Measurements from ENCODE around the gene ATXN7. TPM values are rescaled to one million over a fixed set of nuclear protein-coding genes. Genes with fewer than 3 reads are reported as not detected.

Gene ATXN7
- total RNA-seq, 4 donors from 2014 or later: 20.9 to 28.2 (median 22.6) TPM

DNA sequence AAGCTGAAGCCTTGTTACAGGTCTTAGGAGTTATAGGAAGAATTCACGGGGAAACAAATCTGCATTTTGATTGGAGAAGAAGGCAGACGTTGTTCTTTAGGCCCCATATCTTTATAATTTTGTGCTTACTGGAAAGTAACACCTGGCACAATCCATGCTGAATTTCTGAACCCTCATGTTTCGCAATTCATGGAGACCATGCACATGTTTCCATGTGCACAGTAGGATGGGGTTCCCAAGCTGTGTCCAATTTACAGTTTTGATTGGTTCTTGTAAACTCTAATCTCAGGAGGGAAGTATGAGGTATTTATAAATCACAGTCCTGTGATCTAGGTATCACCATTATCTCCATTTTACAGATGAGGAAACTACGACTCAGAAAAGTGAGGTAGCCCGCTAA is 56.3 kb downstream of the ATXN7 start:
- 95% methylated on average over 5 of the region's 5 CpGs for WGBS

DNA sequence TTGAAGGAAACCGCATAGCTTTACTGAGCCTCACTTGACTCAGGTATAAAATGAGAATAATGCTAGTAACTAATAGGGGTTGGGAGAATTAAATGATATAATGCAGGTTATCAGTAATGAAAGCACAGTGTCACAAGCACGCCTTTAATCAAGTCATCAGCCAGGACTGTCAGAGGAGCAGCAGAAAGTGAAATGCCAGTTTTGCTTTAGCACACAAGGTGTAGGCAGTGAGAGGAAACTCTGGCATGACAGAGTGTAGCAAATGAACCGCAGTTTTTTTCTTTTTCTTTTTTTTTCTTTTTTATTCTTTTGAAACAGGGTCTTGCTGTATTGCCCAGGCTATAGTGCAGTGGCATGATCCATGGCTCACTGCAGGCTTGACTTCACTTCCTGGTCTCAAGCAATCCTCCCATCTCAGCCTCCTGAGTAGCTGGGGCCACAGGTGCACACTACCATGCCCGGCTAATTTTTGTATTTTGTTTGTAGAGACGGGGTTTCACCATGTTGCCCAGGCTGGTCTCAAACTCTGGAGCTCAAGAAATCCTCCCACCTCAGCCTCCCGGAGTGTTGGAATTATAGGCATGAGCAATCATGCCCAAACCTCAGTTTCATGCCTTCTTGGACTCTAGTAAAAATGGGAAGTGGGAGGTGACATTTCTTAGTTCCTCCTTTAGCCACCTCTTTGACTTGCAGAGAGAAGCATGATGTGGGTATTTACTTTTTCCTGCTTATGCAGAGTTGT is 58.2 kb downstream of the ATXN7 start:
- no peak overlapping the region for H3K27ac ChIP-seq (replicated peaks in 1 of 4)
- H3K27me3 ChIP-seq: no peaks in the 10 kb centered on the region
- intact Hi-C loops (cut with DNase I): loop anchor here (5.0 kb wide), 1 partner anchor 35 kb away; no protein-coding TSS in a partner anchor
- no peak for DNase-seq (ENCODE audit: extremely low spot score)
- no peak overlapping the region for H3K4me3 ChIP-seq
- no peaks in the 10 kb centered on the region for H3K9me3 ChIP-seq
- TF ChIP-seq POLR2AphosphoS5 (IDR thresholded peaks at IDR 0.05) (no peak), POLR2A (IDR thresholded peaks at IDR 0.05; ENCODE audit: low read depth) (no peak), EP300 (IDR thresholded peaks at IDR 0.05) (no peak)
- TF ChIP-seq, protein P1, sequence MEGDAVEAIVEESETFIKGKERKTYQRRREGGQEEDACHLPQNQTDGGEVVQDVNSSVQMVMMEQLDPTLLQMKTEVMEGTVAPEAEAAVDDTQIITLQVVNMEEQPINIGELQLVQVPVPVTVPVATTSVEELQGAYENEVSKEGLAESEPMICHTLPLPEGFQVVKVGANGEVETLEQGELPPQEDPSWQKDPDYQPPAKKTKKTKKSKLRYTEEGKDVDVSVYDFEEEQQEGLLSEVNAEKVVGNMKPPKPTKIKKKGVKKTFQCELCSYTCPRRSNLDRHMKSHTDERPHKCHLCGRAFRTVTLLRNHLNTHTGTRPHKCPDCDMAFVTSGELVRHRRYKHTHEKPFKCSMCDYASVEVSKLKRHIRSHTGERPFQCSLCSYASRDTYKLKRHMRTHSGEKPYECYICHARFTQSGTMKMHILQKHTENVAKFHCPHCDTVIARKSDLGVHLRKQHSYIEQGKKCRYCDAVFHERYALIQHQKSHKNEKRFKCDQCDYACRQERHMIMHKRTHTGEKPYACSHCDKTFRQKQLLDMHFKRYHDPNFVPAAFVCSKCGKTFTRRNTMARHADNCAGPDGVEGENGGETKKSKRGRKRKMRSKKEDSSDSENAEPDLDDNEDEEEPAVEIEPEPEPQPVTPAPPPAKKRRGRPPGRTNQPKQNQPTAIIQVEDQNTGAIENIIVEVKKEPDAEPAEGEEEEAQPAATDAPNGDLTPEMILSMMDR (IDR thresholded peaks at IDR 0.05): no peak
- peaks cover 0 to 58% (median 31%) of the 10 kb centered on the region in 4 donors for H3K36me3 ChIP-seq
- peaks cover 0 to 40% (median 21%) of the 10 kb centered on the region in 4 donors for H3K4me1 ChIP-seq
- 84% methylated on average over 6 of the region's 6 CpGs for WGBS

More for the DNA sequence above, 56.3 kb downstream of the ATXN7 start:
- TF ChIP-seq, protein P1 (IDR thresholded peaks at IDR 0.05): no peak
- TF ChIP-seq POLR2A (IDR thresholded peaks at IDR 0.05; ENCODE audit: low read depth): no peak
- no peak for TF ChIP-seq EP300 (IDR thresholded peaks at IDR 0.05)
- no peak for TF ChIP-seq POLR2AphosphoS5 (IDR thresholded peaks at IDR 0.05)
- no peaks in the 10 kb centered on the region for H3K27me3 ChIP-seq
- H3K36me3 ChIP-seq: peaks cover 0 to 59% (median 25%) of the 10 kb centered on the region in 4 donors
- H3K4me3 ChIP-seq: no peak overlapping the region
- peaks cover 0 to 43% (median 28%) of the 10 kb centered on the region in 4 donors for H3K4me1 ChIP-seq
- no peak overlapping the region for H3K27ac ChIP-seq (replicated peaks in 1 of 4)
- DNase-seq (ENCODE audit: extremely low spot score): no peak
- intact Hi-C loops (cut with DNase I): loop anchor here (5.0 kb wide), 1 partner anchor 37 kb away; no protein-coding TSS in a partner anchor
- H3K9me3 ChIP-seq: no peaks in the 10 kb centered on the region

DNA sequence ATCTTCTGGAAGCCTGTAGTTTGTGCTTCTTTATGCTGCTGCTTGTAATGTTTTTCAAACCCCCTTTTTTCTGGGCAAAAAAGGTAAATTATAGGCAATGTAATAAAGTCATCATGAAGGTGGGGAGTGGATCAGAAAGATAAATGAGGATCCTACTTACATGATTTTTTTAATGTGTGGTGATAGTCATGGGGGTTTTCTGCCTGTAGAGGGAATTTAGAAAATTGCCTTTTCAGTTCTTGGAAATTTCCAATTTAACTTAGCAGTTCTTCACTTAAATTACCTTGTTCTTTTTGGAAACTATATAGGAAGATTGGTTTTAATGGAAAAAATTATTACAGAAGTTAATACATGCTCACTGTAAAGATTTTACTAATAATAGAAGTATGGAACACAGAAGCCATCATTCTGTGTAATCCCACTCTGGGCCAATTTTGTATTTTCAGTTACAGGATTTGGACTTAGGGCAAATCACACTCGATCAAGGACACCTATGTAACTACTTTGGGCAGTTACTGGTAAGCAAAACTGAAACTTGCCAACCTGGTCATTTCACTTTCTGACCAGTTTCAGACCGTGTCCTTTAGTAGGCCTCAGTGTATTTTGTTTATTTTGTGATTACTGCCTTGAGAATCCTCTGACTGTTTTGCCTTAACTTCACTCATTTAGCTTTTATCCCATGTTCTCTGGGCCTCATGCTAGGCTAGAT is 59.0 kb downstream of the ATXN7 start:
- Histone ChIP-seq H3K4me3 (no peak overlapping the region), H3K27me3 (no peaks in the 10 kb centered on the region), H3K36me3 (peaks cover 0 to 56% (median 28%) of the 10 kb centered on the region in 4 donors), H3K27ac (replicated peaks in 1 of 4) (no peak overlapping the region), H3K4me1 (peaks cover 0 to 45% (median 29%) of the 10 kb centered on the region in 4 donors), H3K9me3 (no peaks in the 10 kb centered on the region)
- WGBS: 86% methylated on average over 2 of the region's 2 CpGs
- TF ChIP-seq, protein P1 (IDR thresholded peaks at IDR 0.05): no peak
- TF ChIP-seq EP300 (IDR thresholded peaks at IDR 0.05) (no peak), POLR2AphosphoS5 (IDR thresholded peaks at IDR 0.05) (no peak), POLR2A (IDR thresholded peaks at IDR 0.05; ENCODE audit: low read depth) (no peak)
- intact Hi-C loops (cut with DNase I): loop anchor here (5.0 kb wide), 1 partner anchor 35 kb away; no protein-coding TSS in a partner anchor
- DNase-seq (ENCODE audit: extremely low spot score): no peak

DNA sequence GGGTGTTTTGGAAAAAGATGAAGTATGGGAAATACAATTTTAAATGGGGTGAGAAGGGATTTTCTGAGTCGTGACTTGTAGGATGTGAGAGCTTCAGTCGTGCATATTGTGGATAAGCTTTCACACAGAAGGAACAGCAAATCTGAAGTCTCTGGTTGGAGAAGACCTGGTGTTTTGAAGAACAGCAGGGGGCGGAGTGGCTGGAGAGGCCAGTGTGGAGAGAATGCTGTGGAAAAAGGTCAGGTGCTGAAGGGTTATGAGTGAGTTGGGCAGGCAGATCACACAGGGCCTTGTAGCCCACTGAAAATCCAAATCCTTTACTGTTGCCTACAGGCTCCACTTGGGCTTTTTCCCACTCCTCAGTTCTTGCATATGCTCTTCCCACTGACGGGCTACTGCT is 62.6 kb downstream of the ATXN7 start:
- intact Hi-C loops (cut with DNase I): no loop called here
- WGBS: 95% methylated on average over 4 of the region's 4 CpGs
- Histone ChIP-seq H3K36me3 (peaks cover 0 to 34% (median 18%) of the 10 kb centered on the region in 4 donors), H3K27me3 (no peaks in the 10 kb centered on the region), H3K4me3 (no peak overlapping the region), H3K4me1 (peaks cover 5 to 55% (median 20%) of the 10 kb centered on the region in 4 donors), H3K27ac (replicated peaks in 1 of 4) (no peak overlapping the region), H3K9me3 (no peaks in the 10 kb centered on the region)
- no peak for DNase-seq (ENCODE audit: extremely low spot score)
- TF ChIP-seq EP300 (IDR thresholded peaks at IDR 0.05) (no peak), POLR2AphosphoS5 (IDR thresholded peaks at IDR 0.05) (no peak)
- TF ChIP-seq, protein P1 (IDR thresholded peaks at IDR 0.05): no peak

Measured in esophagus muscularis mucosa (tissue), 4 donors.